ENCODE data around the gene LYL1.

Gene LYL1

GRCh38 chr19:13092606-13093235 lies 9.9 kb downstream of the LYL1 start:
- DNase-seq (ENCODE audit: low spot score), result no peak

GRCh38 chr19:13092158-13092543 lies 10.5 kb downstream of the LYL1 start:
- no peak for DNase-seq (ENCODE audit: low spot score)

GRCh38 chr19:13091400-13092157 lies 11.1 kb downstream of the LYL1 start:
- peak; percentile 70 for DNase-seq (ENCODE audit: low spot score)

- DNase-seq (ENCODE audit: low spot score), result no peak
Measured at GRCh38 chr19:13090511-13091231, 12.0 kb downstream of the LYL1 start.

- no peak for DNase-seq (ENCODE audit: low spot score)
Measured at GRCh38 chr19:13089857-13090507, 12.7 kb downstream of the LYL1 start.

- peak; percentile 62 for DNase-seq (ENCODE audit: low spot score)
Measured at GRCh38 chr19:13089139-13089856, 13.4 kb downstream of the LYL1 start.

GRCh38 chr19:13087795-13088537 lies 14.7 kb downstream of the LYL1 start:
- DNase-seq (ENCODE audit: low spot score), result no peak

GRCh38 chr19:13087295-13087694 lies 15.4 kb downstream of the LYL1 start:
- no peak for DNase-seq (ENCODE audit: low spot score)

GRCh38 chr19:13086341-13086740 lies 16.3 kb downstream of the LYL1 start:
- DNase-seq (ENCODE audit: low spot score), result no peak

GRCh38 chr19:13085666-13086065 lies 17.0 kb downstream of the LYL1 start:
- DNase-seq (ENCODE audit: low spot score), result no peak

- DNase-seq (ENCODE audit: low spot score), result no peak
Measured at GRCh38 chr19:13083627-13084026, 19.0 kb downstream of the LYL1 start.

GRCh38 chr19:13083008-13083404 lies 19.7 kb downstream of the LYL1 start:
- DNase-seq (ENCODE audit: low spot score), result no peak

GRCh38 chr19:13082192-13083007 lies 20.3 kb downstream of the LYL1 start:
- DNase-seq (ENCODE audit: low spot score), result peak; percentile 62

GRCh38 chr19:13079542-13079986 lies 23.1 kb downstream of the LYL1 start:
- DNase-seq (ENCODE audit: low spot score), result no peak

GRCh38 chr19:13078897-13079541 lies 23.6 kb downstream of the LYL1 start:
- DNase-seq (ENCODE audit: low spot score), result no peak

- no peak for DNase-seq (ENCODE audit: low spot score)
Measured at GRCh38 chr19:13078381-13078780, 24.3 kb downstream of the LYL1 start.

- no peak for DNase-seq (ENCODE audit: low spot score)
Measured at GRCh38 chr19:13077240-13077639, 25.4 kb downstream of the LYL1 start.

- DNase-seq (ENCODE audit: low spot score), result no peak
Measured at GRCh38 chr19:13076787-13077186, 25.9 kb downstream of the LYL1 start.

- no peak for DNase-seq (ENCODE audit: low spot score)
Measured at GRCh38 chr19:13076320-13076719, 26.3 kb downstream of the LYL1 start.

GRCh38 chr19:13074378-13074777 lies 28.3 kb downstream of the LYL1 start:
- DNase-seq (ENCODE audit: low spot score), result no peak
